Transverse colon (tissue), 4 donors: ENCODE measurements around the gene FMNL2. TPM values are rescaled to one million over a fixed set of nuclear protein-coding genes. Genes with fewer than 3 reads are reported as not detected.

Experiments
- DNase-seq: peaks from one replicate; pipeline ENCODE4 v3.0.0-alpha.2; 2019
- H3K27ac ChIP-seq, 4 donors: fragments of 200-600 bp; sonication (generic); 2 replicates each; pipeline ENCODE4 v1.5.1; 2016 to 2018; ENCODE audit warnings: inconsistent platforms in 4 of 4
- H3K27me3 ChIP-seq: fragments of 200-600 bp; sonication (generic); 2 replicates; pipeline ENCODE4 v1.5.1; 2017; ENCODE audit warnings: inconsistent platforms
- H3K36me3 ChIP-seq, 4 donors: fragments of 200-600 bp; sonication (generic); 2 replicates each; pipeline ENCODE4 v1.5.1; 2017 to 2019; ENCODE audit warnings: inconsistent platforms in 4 of 4
- H3K4me1 ChIP-seq, 4 donors: fragments of 200-600 bp; sonication (generic); 2 replicates each; pipeline ENCODE4 v1.5.1; 2017 to 2020; ENCODE audit warnings: inconsistent platforms in 4 of 4
- H3K4me3 ChIP-seq, 4 donors: fragments of 200-600 bp; sonication (generic); 1 replicate in 1 of 4; 2 replicates in 3 of 4; pipeline versions ENCODE4 v1.5.1 to v1.6.1; 2017 to 2019; ENCODE audit warnings: inconsistent platforms in 4 of 4
- H3K9me3 ChIP-seq, 2 donors: fragments of 200-600 bp; sonication (generic); 2 replicates each; pipeline ENCODE4 v1.5.1; 2017 to 2019; ENCODE audit warnings: inconsistent platforms in 2 of 2
- EP300 ChIP-seq: sonication (generic); formaldehyde crosslinking; IDR thresholded peaks from one replicate; pipeline ENCODE4 v1.6.1; 2017; ENCODE audit warnings: antibody characterized with exemption, low read depth
- POLR2A ChIP-seq: fragments of 450-650 bp; IDR thresholded peaks from one replicate; pipeline ENCODE4 v1.6.1; 2016; ENCODE audit warnings: antibody characterized with exemption, mild to moderate bottlenecking, moderate library complexity
- POLR2AphosphoS5 ChIP-seq, 3 donors: sonication (generic); formaldehyde crosslinking; IDR thresholded peaks; one replicate each; pipeline ENCODE4 v1.6.1; 2016; ENCODE audit warnings: antibody characterized with exemption in 3 of 3
- WGBS, 2 donors: methylation state at CpG; one replicate each; pipeline ENCODE4 v1.1.5; 2018; ENCODE audit warnings: low coverage in 1 of 2; 5-methylcytosine and 5-hydroxymethylcytosine counted together
- in situ Hi-C, 4 donors: fragments of 200-750 bp; cut with MboI; loops; one replicate each; pipeline versions ENCODE4 v1.15.0 to v1.15.1; 2017; ENCODE audit warnings: low sequenced_read_pairs in 3 of 4, low pct_ligation_motif_present in 1 of 4, low pct_unique_long_range_greater_than_20kb in 1 of 4
- intact Hi-C: fragments of 100-400 bp; cut with DNase I; formaldehyde crosslinking; loops from one replicate; pipeline ENCODE4 v1.15.1; 2023; ENCODE audit warnings: low total_unique reads
- total RNA-seq, 4 donors: library from RNA; depleted of rRNA; stranded (reverse); fragments of >200 nt; gene quantifications; one replicate each; pipeline ENCODE4 v1.1.0, GENCODE V29; 2016
- TF ChIP-seq, protein P1 (sequence below), 5 experiments: fragments of 200-600 bp in 3 of 5; fragments of 450-650 bp in 2 of 5; sonication (generic) in 3 of 5; IDR thresholded peaks; 1 replicate in 2 of 5; 2 replicates in 3 of 5; pipeline ENCODE4 v1.5.1; 2016 to 2017; ENCODE audit warnings: antibody characterized with exemption in 5 of 5, inconsistent platforms in 3 of 5, mild to moderate bottlenecking in 2 of 5, moderate library complexity in 1 of 5

The FMNL2 gene
- total RNA-seq, 4 donors from 2014 or later = 9.2 to 31.4 (median 23.9) TPM

GRCh38 chr2:152479282-152479681, 144.3 kb downstream of the FMNL2 start:
- no peaks in the 10 kb centered on the region for H3K36me3 ChIP-seq
- intact Hi-C loops = no loop called here
- WGBS, 2 donors = 81 to 90% methylated on average over 2 to 3 of the region's 3 CpGs
- in situ Hi-C loops = no loop called here
- no peak for DNase-seq
- no peaks in the 10 kb centered on the region for H3K27me3 ChIP-seq
- H3K27ac ChIP-seq = no peak overlapping the region
- no peak for TF ChIP-seq POLR2A
- H3K9me3 ChIP-seq = no peaks in the 10 kb centered on the region
- H3K4me3 ChIP-seq = no peak overlapping the region
- peaks cover 0 to 24% (median 13%) of the 10 kb centered on the region in 4 donors for H3K4me1 ChIP-seq

GRCh38 chr2:152480821-152481399, 145.9 kb downstream of the FMNL2 start:
- H3K4me1 ChIP-seq = peaks cover 0 to 34% (median 19%) of the 10 kb centered on the region in 4 donors
- TF ChIP-seq EP300 = no peak
- TF ChIP-seq, protein P1, sequence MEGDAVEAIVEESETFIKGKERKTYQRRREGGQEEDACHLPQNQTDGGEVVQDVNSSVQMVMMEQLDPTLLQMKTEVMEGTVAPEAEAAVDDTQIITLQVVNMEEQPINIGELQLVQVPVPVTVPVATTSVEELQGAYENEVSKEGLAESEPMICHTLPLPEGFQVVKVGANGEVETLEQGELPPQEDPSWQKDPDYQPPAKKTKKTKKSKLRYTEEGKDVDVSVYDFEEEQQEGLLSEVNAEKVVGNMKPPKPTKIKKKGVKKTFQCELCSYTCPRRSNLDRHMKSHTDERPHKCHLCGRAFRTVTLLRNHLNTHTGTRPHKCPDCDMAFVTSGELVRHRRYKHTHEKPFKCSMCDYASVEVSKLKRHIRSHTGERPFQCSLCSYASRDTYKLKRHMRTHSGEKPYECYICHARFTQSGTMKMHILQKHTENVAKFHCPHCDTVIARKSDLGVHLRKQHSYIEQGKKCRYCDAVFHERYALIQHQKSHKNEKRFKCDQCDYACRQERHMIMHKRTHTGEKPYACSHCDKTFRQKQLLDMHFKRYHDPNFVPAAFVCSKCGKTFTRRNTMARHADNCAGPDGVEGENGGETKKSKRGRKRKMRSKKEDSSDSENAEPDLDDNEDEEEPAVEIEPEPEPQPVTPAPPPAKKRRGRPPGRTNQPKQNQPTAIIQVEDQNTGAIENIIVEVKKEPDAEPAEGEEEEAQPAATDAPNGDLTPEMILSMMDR (IDR thresholded peaks at IDR 0.05) = no peak
- no peak for TF ChIP-seq POLR2A
- TF ChIP-seq POLR2AphosphoS5 (IDR thresholded peaks at IDR 0.05) = no peak
- DNase-seq = no peak
- WGBS, 2 donors = 47 to 52% methylated on average over 4 of the region's 4 CpGs
- H3K9me3 ChIP-seq = no peaks in the 10 kb centered on the region
- intact Hi-C loops (no loop called here), in situ Hi-C loops (no loop called here)
- H3K4me3 ChIP-seq = peak overlapping the region in 2 of 4 donors; percentile 13 to 31
- H3K27me3 ChIP-seq = no peaks in the 10 kb centered on the region
- H3K36me3 ChIP-seq = no peaks in the 10 kb centered on the region
- H3K27ac ChIP-seq = peak overlapping the region; percentile 48 to 80 (median 72)

GRCh38 chr2:152481881-152482583, 147.1 kb downstream of the FMNL2 start:
- Histone ChIP-seq H3K27me3 (no peaks in the 10 kb centered on the region), H3K36me3 (no peaks in the 10 kb centered on the region), H3K27ac (peak overlapping the region; percentile 48 to 80 (median 72)), H3K4me1 (peaks cover under 1 to 45% (median 28%) of the 10 kb centered on the region in 4 donors), H3K9me3 (no peaks in the 10 kb centered on the region), H3K4me3 (peak overlapping the region in 1 of 4 donors; percentile 31)
- no peak for TF ChIP-seq POLR2A
- no peak for TF ChIP-seq EP300
- TF ChIP-seq, protein P1 (IDR thresholded peaks at IDR 0.05) = no peak
- TF ChIP-seq POLR2AphosphoS5 (IDR thresholded peaks at IDR 0.05) = no peak
- WGBS, 2 donors = 65 to 80% methylated on average over 4 to 5 of the region's 5 CpGs
- intact Hi-C loops = no loop called here
- DNase-seq = peak; percentile 34
- in situ Hi-C loops = no loop called here

- Histone ChIP-seq H3K27me3 (no peaks in the 10 kb centered on the region), H3K27ac (no peak overlapping the region), H3K4me1 (peaks cover 3 to 51% (median 30%) of the 10 kb centered on the region in 4 donors), H3K9me3 (no peaks in the 10 kb centered on the region), H3K36me3 (no peaks in the 10 kb centered on the region), H3K4me3 (no peak overlapping the region)
- WGBS, 2 donors = 85 to 86% methylated on average over 4 of the region's 4 CpGs
- TF ChIP-seq POLR2AphosphoS5 (IDR thresholded peaks at IDR 0.05) (no peak), POLR2A (no peak), EP300 (no peak)
- TF ChIP-seq, protein P1 (IDR thresholded peaks at IDR 0.05) = no peak
- DNase-seq = no peak
- in situ Hi-C loops = no loop called here
- intact Hi-C loops = no loop called here
Observed at GRCh38 chr2:152483276-152484063, 148.5 kb downstream of the FMNL2 start.
